HTR-8/SVneo (cell line): ENCODE data around the gene PRKAG2.

Source experiments
- DNase-seq: peaks from one replicate; pipeline ENCODE4 v3.0.0; 2011; ENCODE audit warnings: low spot score, mixed read lengths; ENCODE audit not compliant: insufficient read length
- FAIRE-seq: peaks from 2 replicates; lab custom pipeline; 2011; peaks lifted over from hg19 to GRCh38; lab: Jason Lieb, UNC

The PRKAG2 gene

DNA sequence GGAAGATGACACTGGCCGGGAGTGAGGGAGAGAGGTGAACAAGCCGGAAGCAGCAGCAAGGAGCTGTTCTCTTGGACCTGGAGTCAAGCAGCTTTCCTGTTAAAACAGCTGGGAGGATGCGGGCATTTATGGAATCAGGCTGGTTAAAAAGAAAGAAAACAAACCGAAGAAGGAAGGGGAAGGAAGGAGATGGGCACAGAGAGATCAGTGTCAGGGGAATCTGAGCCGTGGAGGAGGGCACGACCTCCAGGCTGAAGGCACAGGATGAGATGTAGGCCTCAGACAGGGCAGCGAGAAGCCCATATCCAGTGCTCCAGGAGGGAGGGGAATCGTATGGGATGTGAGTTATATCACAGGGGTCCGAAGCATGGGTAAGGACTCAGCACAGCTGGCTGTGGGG, 251.3 kb downstream of the PRKAG2 start:
- DNase-seq (no peak), FAIRE-seq (no peak)

- DNase-seq, result no peak
- FAIRE-seq, result no peak
Measured at GRCh38 chr7:151624246-151624928, 252.5 kb downstream of the PRKAG2 start.

DNA sequence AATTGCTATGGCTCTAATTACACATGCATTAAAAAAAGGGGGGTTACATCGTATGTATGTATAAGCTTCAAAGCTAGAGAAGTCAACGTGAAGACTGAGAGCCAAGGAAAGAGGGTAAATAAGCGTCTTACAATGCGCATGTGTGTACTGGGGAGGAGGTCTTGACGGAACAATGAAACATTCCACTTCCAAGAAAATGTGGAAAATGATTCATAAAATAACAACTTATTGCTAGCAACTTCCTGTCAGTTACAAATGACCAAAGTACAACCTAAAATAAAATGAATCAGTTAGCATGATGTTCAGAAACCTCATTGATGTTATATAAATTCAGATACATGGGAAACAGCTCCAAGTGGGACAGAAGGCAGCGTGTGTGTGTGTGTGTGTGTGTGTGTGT, 253.1 kb downstream of the PRKAG2 start:
- DNase-seq, result no peak
- no peak for FAIRE-seq

- no peak for DNase-seq
- FAIRE-seq, result no peak
Measured at GRCh38 chr7:151621961-151622360, 255.0 kb downstream of the PRKAG2 start.

DNA sequence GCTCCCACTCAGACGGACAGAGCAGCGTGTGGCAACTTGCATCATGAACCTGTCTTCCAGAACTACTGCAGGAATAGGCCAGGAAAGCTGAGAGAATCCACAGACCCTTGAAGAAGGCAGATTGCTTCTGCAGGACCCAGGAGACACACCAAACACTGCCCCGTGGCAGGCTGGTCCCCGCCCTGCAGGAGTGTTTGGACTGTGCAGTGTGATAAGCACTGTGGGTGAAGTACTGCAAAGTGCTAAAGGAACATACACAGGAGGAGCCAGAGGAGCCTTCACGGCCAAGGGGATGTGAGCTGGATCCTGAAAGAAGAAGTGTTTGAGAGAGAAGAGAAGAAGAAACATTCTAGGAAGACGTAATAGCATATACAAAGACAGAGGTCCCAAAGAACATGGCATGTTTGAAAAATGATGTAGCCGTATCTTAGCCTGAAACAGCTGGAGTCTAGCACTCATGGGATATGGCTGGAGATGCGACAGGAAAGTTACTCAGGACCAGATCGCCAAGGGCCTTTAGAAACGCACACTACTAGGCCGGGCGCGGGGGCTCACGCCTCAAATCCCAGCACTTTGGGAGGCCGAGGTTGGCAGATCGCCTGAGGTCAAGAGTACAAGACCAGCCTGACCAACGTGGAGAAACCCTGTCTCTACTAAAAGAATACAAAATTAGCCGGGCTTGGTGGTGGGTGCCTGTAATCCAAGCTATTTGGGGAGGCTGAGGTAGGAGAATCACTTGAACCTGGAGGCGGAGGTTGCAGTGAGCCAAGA, 260.3 kb downstream of the PRKAG2 start:
- DNase-seq, result no peak
- FAIRE-seq, result no peak

GRCh38 chr7:151615784-151616183, 261.1 kb downstream of the PRKAG2 start:
- DNase-seq (no peak), FAIRE-seq (no peak)

DNA sequence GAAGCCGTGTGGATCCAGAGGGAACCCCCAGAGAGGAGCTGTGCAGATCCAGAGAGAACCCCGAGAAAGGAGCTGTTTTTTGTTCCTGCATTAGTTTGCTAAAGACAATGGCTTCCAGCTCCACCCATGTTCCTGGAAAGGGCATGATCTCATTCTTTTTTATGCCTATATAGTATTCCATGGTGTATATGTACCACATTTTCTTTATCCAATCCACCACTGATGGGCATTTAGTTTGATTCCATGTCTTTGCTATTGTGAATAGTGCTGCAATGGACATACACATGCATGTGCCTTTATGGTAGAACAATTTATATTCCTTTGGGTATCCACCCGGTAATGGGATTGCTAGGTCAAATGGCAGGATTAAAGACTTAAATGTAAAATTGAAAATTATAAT, 261.9 kb downstream of the PRKAG2 start:
- DNase-seq (no peak), FAIRE-seq (no peak)

DNA sequence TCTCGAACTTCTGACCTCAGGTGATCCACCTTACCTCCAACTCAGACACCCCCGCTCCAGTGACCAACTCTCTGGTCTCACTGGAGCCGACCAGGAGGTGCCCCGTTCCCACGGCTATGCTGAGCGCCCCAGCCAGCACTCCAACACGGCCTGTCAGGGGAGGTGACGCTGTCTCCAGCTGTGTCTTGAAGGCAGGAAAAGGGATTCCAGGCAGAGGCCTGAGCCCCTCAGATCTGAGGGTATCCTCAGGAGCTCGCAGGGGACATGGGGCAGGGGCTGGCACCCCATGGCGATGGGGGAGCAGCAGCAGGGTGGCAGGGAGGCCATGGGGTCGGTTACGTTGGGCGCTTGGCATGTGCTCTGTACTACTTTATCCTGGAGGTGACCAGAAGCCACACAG, 262.9 kb downstream of the PRKAG2 start:
- DNase-seq (no peak), FAIRE-seq (no peak)

- no peak for FAIRE-seq
- no peak for DNase-seq
Measured at GRCh38 chr7:151611878-151612277, 265.0 kb downstream of the PRKAG2 start.

- no peak for FAIRE-seq
- DNase-seq, result no peak
Measured at GRCh38 chr7:151611041-151611440, 265.9 kb downstream of the PRKAG2 start.

GRCh38 chr7:151608031-151608551, 268.8 kb downstream of the PRKAG2 start:
- no peak for FAIRE-seq
- no peak for DNase-seq

- peak; percentile 16 for FAIRE-seq
Measured at GRCh38 chr7:151607464-151607867, 269.4 kb downstream of the PRKAG2 start.

DNA sequence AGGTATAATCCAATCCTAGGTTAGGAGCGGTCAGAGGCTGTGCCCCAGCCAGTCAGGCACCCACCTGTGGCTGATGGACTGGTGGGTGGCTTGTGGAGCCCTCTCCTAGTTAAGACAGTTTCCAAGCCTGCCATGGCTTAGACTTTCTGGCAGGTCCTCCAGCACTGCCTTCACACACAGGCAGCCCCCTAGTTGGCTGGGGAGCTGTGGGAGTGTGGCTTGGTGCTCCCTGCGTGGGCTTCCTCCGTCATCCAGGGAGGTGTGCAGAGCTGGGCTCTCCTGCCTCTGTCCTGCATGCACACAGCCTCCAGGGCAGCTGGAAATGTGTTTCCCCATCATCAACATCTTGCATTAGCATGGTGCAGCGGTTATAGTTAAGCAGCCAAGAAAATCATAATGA, 273.0 kb downstream of the PRKAG2 start:
- no peak for FAIRE-seq
- DNase-seq, result no peak

More at GRCh38 chr7:151607464-151607867, 269.4 kb downstream of the PRKAG2 start:
- no peak for DNase-seq

- DNase-seq, result no peak
- FAIRE-seq, result peak; percentile 9
Measured at GRCh38 chr7:151601521-151602305, 275.2 kb downstream of the PRKAG2 start.

- DNase-seq (no peak), FAIRE-seq (no peak)
Measured at GRCh38 chr7:151600331-151600730, 276.6 kb downstream of the PRKAG2 start.

DNA sequence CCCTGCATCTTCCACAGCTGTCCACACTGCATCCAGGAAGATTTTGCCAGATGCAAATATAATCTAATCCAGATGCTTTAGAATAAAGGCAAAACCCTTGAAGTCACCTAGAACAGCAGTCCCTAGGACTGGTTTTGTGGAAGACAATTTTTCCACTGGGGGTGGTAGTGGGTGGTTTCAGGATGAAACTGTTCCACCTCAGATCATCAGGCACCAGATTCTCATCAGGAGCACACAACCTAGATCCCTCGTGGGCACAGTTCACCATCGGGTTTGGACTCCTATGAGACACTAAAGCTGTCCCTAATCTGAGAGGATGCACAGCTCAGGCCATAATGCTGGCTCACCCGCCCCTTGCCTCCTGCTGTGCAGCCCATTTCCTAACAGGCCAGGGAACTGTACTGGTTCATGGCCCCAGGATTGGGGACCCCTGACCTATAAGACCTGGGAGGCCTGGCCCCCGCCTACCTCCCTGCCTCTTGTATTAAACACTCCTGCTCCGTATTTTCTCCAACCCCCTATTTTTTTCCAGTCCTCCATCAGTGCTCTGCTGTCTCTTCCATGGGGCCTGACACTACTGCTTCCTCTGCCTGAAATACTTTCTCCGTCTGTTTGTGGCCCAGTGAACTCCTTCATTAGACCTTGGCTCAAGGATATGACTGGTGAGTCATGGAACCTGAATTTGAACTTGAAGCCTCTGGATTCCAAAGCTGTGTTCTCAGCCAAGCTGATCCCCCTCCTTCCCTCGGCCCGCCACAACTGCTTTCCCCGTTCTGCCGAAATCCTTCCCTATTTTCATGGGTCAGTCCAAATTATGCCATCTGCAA, 277.3 kb downstream of the PRKAG2 start:
- FAIRE-seq (peak; percentile 4), DNase-seq (peak; percentile 80)

- FAIRE-seq (no peak), DNase-seq (no peak)
Measured at GRCh38 chr7:151597541-151598444, 279.1 kb downstream of the PRKAG2 start.

GRCh38 chr7:151595702-151596350, 281.1 kb downstream of the PRKAG2 start:
- FAIRE-seq (no peak), DNase-seq (no peak)
